GM23338 (cell line): ENCODE results near the gene WDR27. TPM values are rescaled to one million over a fixed set of nuclear protein-coding genes. Genes with fewer than 3 reads are reported as not detected.

ENCODE experiments used
- ATAC-seq: fragments of 200-7000 bp; cut with Tn5 transposase; 3 replicates; pipeline ENCODE4 v1.9.1; 2020
- DNase-seq: peaks from one replicate; pipeline ENCODE4 v3.0.0-alpha.2; 2015; ENCODE audit warnings: low spot score
- H2AFZ ChIP-seq: fragments of 200-600 bp; sonication (generic); 2 replicates; pipeline ENCODE4 v1.8.0; 2016; ENCODE audit warnings: antibody characterized with exemption, mild to moderate bottlenecking, moderate library complexity
- H3F3A ChIP-seq: fragments of 200-600 bp; sonication (generic); replicated peaks from 2 replicates; pipeline ENCODE4 v1.8.0; 2017; ENCODE audit warnings: antibody characterized with exemption, mixed run types, low read depth
- H3K27ac ChIP-seq: fragments of 200-600 bp; sonication (generic); 2 replicates; pipeline ENCODE4 v1.6.1; 2016; ENCODE audit warnings: low read depth
- H3K27me3 ChIP-seq: fragments of 200-600 bp; sonication (generic); 2 replicates; pipeline ENCODE4 v1.8.0; 2016; ENCODE audit warnings: mild to moderate bottlenecking, mixed run types, moderate library complexity; ENCODE audit not compliant: insufficient read depth
- H3K36me3 ChIP-seq: fragments of 200-600 bp; sonication (generic); 2 replicates; pipeline ENCODE4 v1.8.0; 2016; ENCODE audit warnings: mild to moderate bottlenecking; ENCODE audit not compliant: insufficient read depth
- H3K4me1 ChIP-seq: fragments of 200-600 bp; sonication (generic); 2 replicates; pipeline ENCODE4 v1.8.0; 2016; ENCODE audit warnings: mild to moderate bottlenecking, moderate library complexity; ENCODE audit not compliant: insufficient read depth
- H3K4me2 ChIP-seq: fragments of 200-600 bp; sonication (generic); 2 replicates; pipeline ENCODE4 v1.7.1; 2017; ENCODE audit warnings: mixed run types
- H3K4me3 ChIP-seq: fragments of 200-600 bp; sonication (generic); 2 replicates; pipeline ENCODE4 v1.6.1; 2016; ENCODE audit warnings: mixed run types
- H3K79me2 ChIP-seq: fragments of 200-600 bp; sonication (generic); replicated peaks from 2 replicates; pipeline ENCODE4 v1.8.0; 2017; ENCODE audit warnings: mild to moderate bottlenecking; ENCODE audit not compliant: insufficient read depth
- H3K9me2 ChIP-seq: fragments of 200-600 bp; sonication (generic); 2 replicates; pipeline ENCODE4 v1.8.0; 2017; ENCODE audit not compliant: insufficient read depth
- H4K20me1 ChIP-seq: fragments of 200-600 bp; sonication (generic); replicated peaks from 2 replicates; pipeline ENCODE4 v1.8.0; 2017; ENCODE audit warnings: mild to moderate bottlenecking; ENCODE audit not compliant: insufficient read depth
- H3K27ac Mint-ChIP-seq: 2 replicates; pipeline ENCODE4 v1.8.0; 2020; ENCODE audit warnings: inconsistent platforms, mild to moderate bottlenecking, moderate library complexity, mixed read lengths
- H3K27me3 Mint-ChIP-seq: 3 replicates; pipeline ENCODE4 v1.8.0; 2022; ENCODE audit warnings: low read depth, mild to moderate bottlenecking, moderate library complexity, mixed read lengths, inconsistent platforms; ENCODE audit not compliant: insufficient read depth, poor library complexity
- H3K36me3 Mint-ChIP-seq: 3 replicates; pipeline ENCODE4 v1.8.0; 2021; ENCODE audit warnings: low read depth, mild to moderate bottlenecking, inconsistent platforms, moderate library complexity, mixed read lengths
- H3K4me1 Mint-ChIP-seq: 3 replicates; pipeline ENCODE4 v1.8.0; 2020; ENCODE audit warnings: mild to moderate bottlenecking, inconsistent platforms, mixed read lengths
- H3K4me3 Mint-ChIP-seq: 3 replicates; pipeline ENCODE4 v1.8.0; 2021; ENCODE audit warnings: moderate library complexity, mild to moderate bottlenecking, inconsistent platforms, mixed read lengths
- H3K9me3 Mint-ChIP-seq: 3 replicates; pipeline ENCODE4 v1.8.0; 2020; ENCODE audit warnings: moderate library complexity, mild to moderate bottlenecking, inconsistent platforms, mixed read lengths
- CREB1 ChIP-seq: fragments of 250-450 bp; sonication (Bioruptor Pico); IDR thresholded peaks from 2 replicates; pipeline ENCODE4 v1.5.0; 2020; ENCODE audit warnings: low read depth, mild to moderate bottlenecking, moderate library complexity
- CTCF ChIP-seq, 2 experiments: fragments of 200-600 bp in 1 of 2; sonication (generic) in 1 of 2; conservative IDR thresholded peaks; 2 replicates each; pipeline versions ENCODE4 v1.5.1 to v1.6.1; 2016 to 2017; ENCODE audit warnings: antibody characterized with exemption in 2 of 2, low read depth in 2 of 2, mild to moderate bottlenecking in 2 of 2, moderate library complexity in 1 of 2
- ETS1 ChIP-seq: IDR thresholded peaks from 2 replicates; pipeline ENCODE4 v1.6.1; 2016; ENCODE audit warnings: antibody characterized with exemption
- EZH2phosphoT487 ChIP-seq: fragments of 200-600 bp; sonication (generic); IDR thresholded peaks from one replicate; pipeline ENCODE4 v1.8.1; 2018; ENCODE audit warnings: antibody characterized with exemption; ENCODE audit not compliant: unreplicated experiment
- JUNB ChIP-seq: IDR thresholded peaks from one replicate; pipeline ENCODE4 v1.6.1; 2016; ENCODE audit warnings: antibody characterized with exemption; ENCODE audit not compliant: unreplicated experiment
- POLR2AphosphoS5 ChIP-seq: IDR thresholded peaks from 2 replicates; pipeline ENCODE4 v1.6.1; 2016; ENCODE audit warnings: antibody characterized with exemption, low read depth
- REST ChIP-seq: IDR thresholded peaks from one replicate; pipeline ENCODE4 v1.6.1; 2018; ENCODE audit warnings: antibody characterized with exemption; ENCODE audit not compliant: unreplicated experiment
- STAT1 ChIP-seq: IDR thresholded peaks from one replicate; pipeline ENCODE4 v1.6.1; 2016; ENCODE audit warnings: antibody characterized with exemption; ENCODE audit not compliant: unreplicated experiment
- ZNF331 ChIP-seq: fragments of 250-450 bp; sonication (Bioruptor Pico); IDR thresholded peaks from 2 replicates; pipeline ENCODE4 v1.5.0; 2020; ENCODE audit warnings: low read depth, mild to moderate bottlenecking, moderate library complexity
- ZNF462 ChIP-seq: fragments of 250-450 bp; sonication (Bioruptor Pico); IDR thresholded peaks from 2 replicates; pipeline ENCODE4 v1.5.0; 2020; ENCODE audit warnings: mild to moderate bottlenecking, moderate library complexity
- polyA plus RNA-seq: library from polyadenylated mRNA; unstranded; fragments of >200 nt; fragmentation: Nextera tagmentation; extraction: Ambion mirVana; gene quantifications from 2 replicates; pipeline ENCODE4 v1.2.1, GENCODE V29; 2016
- total RNA-seq: library from RNA; depleted of rRNA; stranded (reverse); fragments of >200 nt; shearing (Covaris generic); gene quantifications from 2 replicates; pipeline ENCODE4 v1.2.3, GENCODE V29; 2014

The WDR27 gene
- total and polyA plus RNA-seq, 2 experiments from 2014 or later: 55.3 to 80.4 TPM

GRCh38 chr6:169407325-169407724 is 294.5 kb downstream of the WDR27 start:
- H3K79me2 ChIP-seq: no peaks in the 10 kb centered on the region

More at GRCh38 chr6:169407325-169407724, 294.5 kb downstream of the WDR27 start:
- H3K36me3 Mint-ChIP-seq: peaks cover 23% of the 10 kb centered on the region
- no peaks in the 10 kb centered on the region for H3K4me1 ChIP-seq
- no peak overlapping the region for H3K4me3 Mint-ChIP-seq
- H3K27me3 ChIP-seq: no peaks in the 10 kb centered on the region
- H3K36me3 ChIP-seq: no peaks in the 10 kb centered on the region; the same call in 1 of the 2 replicates
- H3K4me3 ChIP-seq: no peak overlapping the region
- ATAC-seq: no peak
- peaks cover 29% of the 10 kb centered on the region for H3K9me3 Mint-ChIP-seq
- H3K27me3 Mint-ChIP-seq: peaks cover 2% of the 10 kb centered on the region
- no peak for DNase-seq
- TF ChIP-seq CREB1 (CRISPR knock-in tag) (no peak), REST (no peak), EZH2phosphoT487 (no peak), POLR2AphosphoS5 (no peak), JUNB (no peak), CTCF (conservative IDR thresholded peaks at IDR 0.05; ENCODE audit: low read depth in 2 of 2) (no peak), ZNF462 (no peak), ZNF331 (no peak), STAT1 (no peak), ETS1 (no peak)
- H3K27ac ChIP-seq: no peak overlapping the region
- no peak overlapping the region for H3K4me2 ChIP-seq
- H3K4me1 Mint-ChIP-seq: no peaks in the 10 kb centered on the region
- no peaks in the 10 kb centered on the region for H3K9me2 ChIP-seq
- H2AFZ ChIP-seq: no peak overlapping the region
- no peak overlapping the region for H3K27ac Mint-ChIP-seq
- H3F3A ChIP-seq: no peaks in the 10 kb centered on the region
- H4K20me1 ChIP-seq: no peaks in the 10 kb centered on the region
